Measurements from ENCODE around the gene NUDT3. TPM values are rescaled to one million over a fixed set of nuclear protein-coding genes. Genes with fewer than 3 reads are reported as not detected.

The NUDT3 gene
- polyA plus RNA-seq, 2 of the 4 experiments (the other 2 are of a cell fraction): 5.2 to 13.4 TPM

DNA sequence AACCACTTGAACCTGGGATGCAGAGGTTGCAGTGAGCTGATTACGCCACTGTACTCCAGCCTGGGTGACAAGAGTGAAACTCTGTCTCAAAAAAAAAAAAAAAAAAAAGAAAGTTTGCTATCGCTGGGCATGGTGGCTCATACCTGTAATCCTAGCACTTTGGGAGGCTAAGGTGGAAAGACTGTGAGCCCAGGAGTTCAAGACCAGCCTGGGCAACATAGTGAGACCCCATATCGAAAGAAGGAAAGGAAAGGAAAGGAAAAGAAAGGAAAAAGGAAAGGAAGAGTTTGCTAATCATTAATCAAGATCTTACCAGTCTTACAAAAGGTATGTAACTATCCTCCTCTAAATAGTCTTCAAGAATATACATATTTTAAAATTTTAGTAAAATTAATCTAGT lies 88.3 kb downstream of the NUDT3 start:
- POLR2A ChIA-PET: no interaction called here
- TF ChIP-seq RFX5 (IDR thresholded peaks at IDR 0.05): no peak
- no peak for TF ChIP-seq BHLHE40 (IDR thresholded peaks at IDR 0.05; ENCODE audit: low read depth, low read length)
- TF ChIP-seq KDM5A (IDR thresholded peaks at IDR 0.05): no peak
- TF ChIP-seq, protein P1, sequence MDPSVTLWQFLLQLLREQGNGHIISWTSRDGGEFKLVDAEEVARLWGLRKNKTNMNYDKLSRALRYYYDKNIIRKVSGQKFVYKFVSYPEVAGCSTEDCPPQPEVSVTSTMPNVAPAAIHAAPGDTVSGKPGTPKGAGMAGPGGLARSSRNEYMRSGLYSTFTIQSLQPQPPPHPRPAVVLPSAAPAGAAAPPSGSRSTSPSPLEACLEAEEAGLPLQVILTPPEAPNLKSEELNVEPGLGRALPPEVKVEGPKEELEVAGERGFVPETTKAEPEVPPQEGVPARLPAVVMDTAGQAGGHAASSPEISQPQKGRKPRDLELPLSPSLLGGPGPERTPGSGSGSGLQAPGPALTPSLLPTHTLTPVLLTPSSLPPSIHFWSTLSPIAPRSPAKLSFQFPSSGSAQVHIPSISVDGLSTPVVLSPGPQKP (IDR thresholded peaks at IDR 0.05; ENCODE audit: low read depth, low read length): no peak
- TF ChIP-seq JUNB (IDR thresholded peaks at IDR 0.05): no peak
- TF ChIP-seq CEBPB (IDR thresholded peaks at IDR 0.05): no peak
- TF ChIP-seq TFCP2L1 (CRISPR knock-in tag; IDR thresholded peaks at IDR 0.05): no peak
- no peak for TF ChIP-seq NR3C1 (IDR thresholded peaks at IDR 0.05)
- no peak for TF ChIP-seq HOXA7 (CRISPR knock-in tag; IDR thresholded peaks at IDR 0.05)
- TF ChIP-seq SMC3 (IDR thresholded peaks at IDR 0.05): no peak
- TF ChIP-seq RCOR1 (IDR thresholded peaks at IDR 0.05; ENCODE audit: low read depth, low read length): no peak
- no peak for TF ChIP-seq ESRRA (IDR thresholded peaks at IDR 0.05; ENCODE audit: borderline replicate concordance, low read length)
- TF ChIP-seq HOXB13 (CRISPR knock-in tag; IDR thresholded peaks at IDR 0.05; ENCODE audit: low read depth): no peak
- TF ChIP-seq RAD21 (conservative IDR thresholded peaks at IDR 0.05 in 1 of 2, IDR thresholded peaks at IDR 0.05 in 1 of 2): no peak
- TF ChIP-seq, protein P2, sequence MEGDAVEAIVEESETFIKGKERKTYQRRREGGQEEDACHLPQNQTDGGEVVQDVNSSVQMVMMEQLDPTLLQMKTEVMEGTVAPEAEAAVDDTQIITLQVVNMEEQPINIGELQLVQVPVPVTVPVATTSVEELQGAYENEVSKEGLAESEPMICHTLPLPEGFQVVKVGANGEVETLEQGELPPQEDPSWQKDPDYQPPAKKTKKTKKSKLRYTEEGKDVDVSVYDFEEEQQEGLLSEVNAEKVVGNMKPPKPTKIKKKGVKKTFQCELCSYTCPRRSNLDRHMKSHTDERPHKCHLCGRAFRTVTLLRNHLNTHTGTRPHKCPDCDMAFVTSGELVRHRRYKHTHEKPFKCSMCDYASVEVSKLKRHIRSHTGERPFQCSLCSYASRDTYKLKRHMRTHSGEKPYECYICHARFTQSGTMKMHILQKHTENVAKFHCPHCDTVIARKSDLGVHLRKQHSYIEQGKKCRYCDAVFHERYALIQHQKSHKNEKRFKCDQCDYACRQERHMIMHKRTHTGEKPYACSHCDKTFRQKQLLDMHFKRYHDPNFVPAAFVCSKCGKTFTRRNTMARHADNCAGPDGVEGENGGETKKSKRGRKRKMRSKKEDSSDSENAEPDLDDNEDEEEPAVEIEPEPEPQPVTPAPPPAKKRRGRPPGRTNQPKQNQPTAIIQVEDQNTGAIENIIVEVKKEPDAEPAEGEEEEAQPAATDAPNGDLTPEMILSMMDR (IDR thresholded peaks at IDR 0.05): no peak
- TF ChIP-seq CHD2 (IDR thresholded peaks at IDR 0.05; ENCODE audit: low read length, partially characterized antibody): no peak
- H3K27ac ChIP-seq: no peak overlapping the region
- 86% methylated on average over 3 of the region's 3 CpGs for WGBS (ENCODE audit: missing lambda C conversion rate)
- FAIRE-seq: no peak
- no peaks in the 10 kb centered on the region for H3K9me3 ChIP-seq
- no peak for DNase-seq (ENCODE audit: low read depth in 1 of 2, low spot score in 1 of 2)
- 0 out of 3 replicates have a peak, but pooled peaks cover 10% of the 10 kb centered on the region for H3K4me1 ChIP-seq
- no peak overlapping the region for H3K4me2 ChIP-seq
- no peak for ATAC-seq
- H3K4me3 ChIP-seq: no peak overlapping the region
- CTCF ChIA-PET: interaction anchor here (2.5 kb wide), 1 partner anchor 108 kb away, joined by 7 read pairs; no protein-coding TSS in a partner anchor

DNA sequence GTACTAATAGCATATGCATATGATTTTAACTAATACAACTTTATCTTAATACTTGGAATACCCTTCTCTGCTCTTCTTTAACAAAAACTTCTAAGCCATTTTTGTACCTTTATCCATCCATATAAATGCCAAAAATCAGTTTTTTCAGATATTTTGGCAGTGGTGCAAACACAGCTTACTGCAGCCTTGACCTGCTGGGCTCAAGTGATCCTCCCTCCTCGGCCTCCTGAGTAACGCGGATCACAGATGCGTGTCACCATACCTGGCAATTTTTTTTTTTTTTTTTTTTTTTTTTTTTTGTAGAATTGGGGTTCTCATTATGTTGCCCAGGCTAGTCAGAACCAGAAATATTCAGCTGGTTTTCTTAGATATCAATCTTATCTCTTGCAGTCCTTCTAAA lies 89.5 kb downstream of the NUDT3 start:
- DNase-seq (ENCODE audit: low read depth in 1 of 2, low spot score in 1 of 2): no peak
- ChIA-PET CTCF (no interaction called here), POLR2A (no interaction called here)
- H3K4me1 ChIP-seq: 0 out of 3 replicates have a peak, but pooled peaks cover 10% of the 10 kb centered on the region
- FAIRE-seq: no peak
- H3K9me3 ChIP-seq: no peaks in the 10 kb centered on the region
- 95% methylated on average over 4 of the region's 4 CpGs for WGBS (ENCODE audit: missing lambda C conversion rate)
- H3K27ac ChIP-seq: no peak overlapping the region
- no peak overlapping the region for H3K4me3 ChIP-seq
- TF ChIP-seq, protein P3, sequence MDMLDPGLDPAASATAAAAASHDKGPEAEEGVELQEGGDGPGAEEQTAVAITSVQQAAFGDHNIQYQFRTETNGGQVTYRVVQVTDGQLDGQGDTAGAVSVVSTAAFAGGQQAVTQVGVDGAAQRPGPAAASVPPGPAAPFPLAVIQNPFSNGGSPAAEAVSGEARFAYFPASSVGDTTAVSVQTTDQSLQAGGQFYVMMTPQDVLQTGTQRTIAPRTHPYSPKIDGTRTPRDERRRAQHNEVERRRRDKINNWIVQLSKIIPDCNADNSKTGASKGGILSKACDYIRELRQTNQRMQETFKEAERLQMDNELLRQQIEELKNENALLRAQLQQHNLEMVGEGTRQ (IDR thresholded peaks at IDR 0.05): no peak
- TF ChIP-seq MAFK (IDR thresholded peaks at IDR 0.05; ENCODE audit: partially characterized antibody): no peak
- no peak for TF ChIP-seq NR3C1 (IDR thresholded peaks at IDR 0.05)
- TF ChIP-seq, protein P4, sequence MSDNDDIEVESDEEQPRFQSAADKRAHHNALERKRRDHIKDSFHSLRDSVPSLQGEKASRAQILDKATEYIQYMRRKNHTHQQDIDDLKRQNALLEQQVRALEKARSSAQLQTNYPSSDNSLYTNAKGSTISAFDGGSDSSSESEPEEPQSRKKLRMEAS (IDR thresholded peaks at IDR 0.05): no peak
- no peak for TF ChIP-seq ZFP36 (IDR thresholded peaks at IDR 0.05; ENCODE audit: borderline replicate concordance, partially characterized antibody)
- TF ChIP-seq POLR2A (IDR thresholded peaks at IDR 0.05; ENCODE audit: low read length): no peak
- TF ChIP-seq, protein P5, sequence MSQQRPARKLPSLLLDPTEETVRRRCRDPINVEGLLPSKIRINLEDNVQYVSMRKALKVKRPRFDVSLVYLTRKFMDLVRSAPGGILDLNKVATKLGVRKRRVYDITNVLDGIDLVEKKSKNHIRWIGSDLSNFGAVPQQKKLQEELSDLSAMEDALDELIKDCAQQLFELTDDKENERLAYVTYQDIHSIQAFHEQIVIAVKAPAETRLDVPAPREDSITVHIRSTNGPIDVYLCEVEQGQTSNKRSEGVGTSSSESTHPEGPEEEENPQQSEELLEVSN (IDR thresholded peaks at IDR 0.05; ENCODE audit: borderline replicate concordance, low read depth): no peak
- TF ChIP-seq, protein P6, sequence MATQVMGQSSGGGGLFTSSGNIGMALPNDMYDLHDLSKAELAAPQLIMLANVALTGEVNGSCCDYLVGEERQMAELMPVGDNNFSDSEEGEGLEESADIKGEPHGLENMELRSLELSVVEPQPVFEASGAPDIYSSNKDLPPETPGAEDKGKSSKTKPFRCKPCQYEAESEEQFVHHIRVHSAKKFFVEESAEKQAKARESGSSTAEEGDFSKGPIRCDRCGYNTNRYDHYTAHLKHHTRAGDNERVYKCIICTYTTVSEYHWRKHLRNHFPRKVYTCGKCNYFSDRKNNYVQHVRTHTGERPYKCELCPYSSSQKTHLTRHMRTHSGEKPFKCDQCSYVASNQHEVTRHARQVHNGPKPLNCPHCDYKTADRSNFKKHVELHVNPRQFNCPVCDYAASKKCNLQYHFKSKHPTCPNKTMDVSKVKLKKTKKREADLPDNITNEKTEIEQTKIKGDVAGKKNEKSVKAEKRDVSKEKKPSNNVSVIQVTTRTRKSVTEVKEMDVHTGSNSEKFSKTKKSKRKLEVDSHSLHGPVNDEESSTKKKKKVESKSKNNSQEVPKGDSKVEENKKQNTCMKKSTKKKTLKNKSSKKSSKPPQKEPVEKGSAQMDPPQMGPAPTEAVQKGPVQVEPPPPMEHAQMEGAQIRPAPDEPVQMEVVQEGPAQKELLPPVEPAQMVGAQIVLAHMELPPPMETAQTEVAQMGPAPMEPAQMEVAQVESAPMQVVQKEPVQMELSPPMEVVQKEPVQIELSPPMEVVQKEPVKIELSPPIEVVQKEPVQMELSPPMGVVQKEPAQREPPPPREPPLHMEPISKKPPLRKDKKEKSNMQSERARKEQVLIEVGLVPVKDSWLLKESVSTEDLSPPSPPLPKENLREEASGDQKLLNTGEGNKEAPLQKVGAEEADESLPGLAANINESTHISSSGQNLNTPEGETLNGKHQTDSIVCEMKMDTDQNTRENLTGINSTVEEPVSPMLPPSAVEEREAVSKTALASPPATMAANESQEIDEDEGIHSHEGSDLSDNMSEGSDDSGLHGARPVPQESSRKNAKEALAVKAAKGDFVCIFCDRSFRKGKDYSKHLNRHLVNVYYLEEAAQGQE (IDR thresholded peaks at IDR 0.05): no peak
- TF ChIP-seq HOXB13 (CRISPR knock-in tag; IDR thresholded peaks at IDR 0.05; ENCODE audit: low read depth): no peak
- TF ChIP-seq ESRRA (IDR thresholded peaks at IDR 0.05; ENCODE audit: borderline replicate concordance, low read length): no peak
- no peak for TF ChIP-seq PHF8 (IDR thresholded peaks at IDR 0.05; ENCODE audit: borderline replicate concordance, low read depth)
- TF ChIP-seq, protein P7, sequence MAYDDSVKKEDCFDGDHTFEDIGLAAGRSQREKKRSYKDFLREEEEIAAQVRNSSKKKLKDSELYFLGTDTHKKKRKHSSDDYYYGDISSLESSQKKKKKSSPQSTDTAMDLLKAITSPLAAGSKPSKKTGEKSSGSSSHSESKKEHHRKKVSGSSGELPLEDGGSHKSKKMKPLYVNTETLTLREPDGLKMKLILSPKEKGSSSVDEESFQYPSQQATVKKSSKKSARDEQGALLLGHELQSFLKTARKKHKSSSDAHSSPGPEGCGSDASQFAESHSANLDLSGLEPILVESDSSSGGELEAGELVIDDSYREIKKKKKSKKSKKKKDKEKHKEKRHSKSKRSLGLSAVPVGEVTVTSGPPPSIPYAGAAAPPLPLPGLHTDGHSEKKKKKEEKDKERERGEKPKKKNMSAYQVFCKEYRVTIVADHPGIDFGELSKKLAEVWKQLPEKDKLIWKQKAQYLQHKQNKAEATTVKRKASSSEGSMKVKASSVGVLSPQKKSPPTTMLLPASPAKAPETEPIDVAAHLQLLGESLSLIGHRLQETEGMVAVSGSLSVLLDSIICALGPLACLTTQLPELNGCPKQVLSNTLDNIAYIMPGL (CRISPR knock-in tag; IDR thresholded peaks at IDR 0.05; ENCODE audit: borderline replicate concordance): no peak
- TF ChIP-seq MAZ (IDR thresholded peaks at IDR 0.05; ENCODE audit: borderline replicate concordance, low read depth, low read length): no peak
- no peak for TF ChIP-seq BHLHE40 (IDR thresholded peaks at IDR 0.05; ENCODE audit: low read depth, low read length)
- ATAC-seq: no peak
- H3K4me2 ChIP-seq: no peak overlapping the region

Measured in A549 (cell line).